ENCODE measurements around the gene XRCC5. TPM values are rescaled to one million over a fixed set of nuclear protein-coding genes. Genes with fewer than 3 reads are reported as not detected.

XRCC5 gene
- total RNA-seq, 4 donors from 2014 or later: 131 to 157 (median 141) TPM

DNA sequence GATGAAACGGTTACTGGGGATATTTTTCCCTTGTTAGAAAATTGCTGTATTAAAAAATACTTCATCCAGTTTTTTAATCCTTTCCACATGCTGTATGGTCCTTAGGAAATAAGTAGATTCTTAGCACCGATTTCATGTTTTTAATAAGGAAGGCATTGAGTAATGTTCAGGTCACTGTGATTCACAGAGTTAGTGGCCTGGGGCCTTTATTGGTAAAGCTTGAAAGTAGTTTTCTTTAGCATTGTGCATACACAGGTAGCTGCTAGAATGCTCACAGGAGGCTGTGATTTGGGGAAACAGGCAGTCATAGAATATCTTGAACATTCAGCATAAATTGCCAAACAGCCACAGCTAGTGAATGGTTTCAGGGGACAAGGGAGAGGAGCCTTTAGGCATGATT, 79.8 kb downstream of the XRCC5 start:
- Histone ChIP-seq H3K9me3 (no peaks in the 10 kb centered on the region), H3K27me3 (no peaks in the 10 kb centered on the region), H3K4me3 (no peak overlapping the region), H3K4me1 (peaks cover 16 to 22% of the 10 kb centered on the region in 2 donors), H3K27ac (no peak overlapping the region), H3K36me3 (peaks cover 0 to 34% of the 10 kb centered on the region in 2 donors)
- intact Hi-C loops (cut with DNase I; ENCODE audit: low total_unique reads): no loop called here
- DNase-seq (no peak), ATAC-seq (peak in 1 of 2 donors; percentile 45)
- no peak for TF ChIP-seq POLR2A (IDR thresholded peaks at IDR 0.05)
- TF ChIP-seq, protein P1, sequence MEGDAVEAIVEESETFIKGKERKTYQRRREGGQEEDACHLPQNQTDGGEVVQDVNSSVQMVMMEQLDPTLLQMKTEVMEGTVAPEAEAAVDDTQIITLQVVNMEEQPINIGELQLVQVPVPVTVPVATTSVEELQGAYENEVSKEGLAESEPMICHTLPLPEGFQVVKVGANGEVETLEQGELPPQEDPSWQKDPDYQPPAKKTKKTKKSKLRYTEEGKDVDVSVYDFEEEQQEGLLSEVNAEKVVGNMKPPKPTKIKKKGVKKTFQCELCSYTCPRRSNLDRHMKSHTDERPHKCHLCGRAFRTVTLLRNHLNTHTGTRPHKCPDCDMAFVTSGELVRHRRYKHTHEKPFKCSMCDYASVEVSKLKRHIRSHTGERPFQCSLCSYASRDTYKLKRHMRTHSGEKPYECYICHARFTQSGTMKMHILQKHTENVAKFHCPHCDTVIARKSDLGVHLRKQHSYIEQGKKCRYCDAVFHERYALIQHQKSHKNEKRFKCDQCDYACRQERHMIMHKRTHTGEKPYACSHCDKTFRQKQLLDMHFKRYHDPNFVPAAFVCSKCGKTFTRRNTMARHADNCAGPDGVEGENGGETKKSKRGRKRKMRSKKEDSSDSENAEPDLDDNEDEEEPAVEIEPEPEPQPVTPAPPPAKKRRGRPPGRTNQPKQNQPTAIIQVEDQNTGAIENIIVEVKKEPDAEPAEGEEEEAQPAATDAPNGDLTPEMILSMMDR (IDR thresholded peaks at IDR 0.05 in 4 of 5, conservative IDR thresholded peaks at IDR 0.05 in 1 of 5): no peak
- in situ Hi-C loops (cut with MboI; ENCODE audit: low sequenced_read_pairs in 4 of 4): no loop called here

DNA sequence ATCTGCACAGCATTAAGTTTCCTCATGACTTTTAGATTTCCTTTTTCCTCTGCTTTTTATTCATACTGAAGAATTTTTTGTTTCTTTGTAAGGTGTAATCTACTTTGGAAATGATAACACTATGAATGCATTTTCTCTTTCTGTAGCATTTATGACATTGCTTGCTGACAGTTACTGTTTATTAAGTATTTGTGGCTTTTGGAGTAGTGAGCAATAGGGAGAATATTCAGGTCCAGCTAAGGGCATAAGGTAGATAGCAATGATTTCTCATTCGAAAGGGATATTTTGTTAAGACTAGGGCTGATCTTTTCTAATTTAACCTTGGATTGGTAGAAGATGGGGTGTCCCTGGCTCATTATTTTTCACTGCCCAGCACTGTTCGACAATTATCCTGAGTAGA, 80.3 kb downstream of the XRCC5 start:
- H3K36me3 ChIP-seq: peaks cover 0 to 35% of the 10 kb centered on the region in 2 donors
- intact Hi-C loops (cut with DNase I; ENCODE audit: low total_unique reads): no loop called here
- DNase-seq: no peak
- H3K27ac ChIP-seq: no peak overlapping the region
- no peak overlapping the region for H3K4me3 ChIP-seq
- in situ Hi-C loops (cut with MboI; ENCODE audit: low sequenced_read_pairs in 4 of 4): no loop called here
- H3K27me3 ChIP-seq: no peaks in the 10 kb centered on the region
- H3K9me3 ChIP-seq: no peaks in the 10 kb centered on the region
- TF ChIP-seq, protein P1 (IDR thresholded peaks at IDR 0.05 in 4 of 5, conservative IDR thresholded peaks at IDR 0.05 in 1 of 5): no peak
- no peak for TF ChIP-seq POLR2A (IDR thresholded peaks at IDR 0.05)
- ATAC-seq: no peak
- H3K4me1 ChIP-seq: peaks cover 16 to 22% of the 10 kb centered on the region in 2 donors

DNA sequence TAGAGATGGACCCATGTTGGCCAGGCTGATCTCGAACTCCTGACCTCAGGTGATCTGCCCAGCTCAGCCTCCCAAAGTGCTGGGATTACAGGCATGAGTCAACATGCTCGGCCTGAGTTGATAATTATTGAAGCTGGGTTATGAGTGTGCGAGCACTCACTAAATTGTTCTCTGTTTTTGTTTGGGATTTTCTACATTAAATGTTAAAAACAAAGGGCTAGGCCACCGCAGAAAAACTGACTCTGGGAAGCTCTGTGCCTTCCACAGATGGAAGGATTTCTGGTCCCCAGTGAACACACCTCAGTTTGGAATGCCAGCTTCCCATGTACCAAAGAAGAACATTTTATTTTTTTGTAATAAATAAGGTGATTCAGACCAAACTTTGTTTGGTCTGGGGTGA, 83.0 kb downstream of the XRCC5 start:
- in situ Hi-C loops (cut with MboI; ENCODE audit: low sequenced_read_pairs in 4 of 4) (no loop called here), intact Hi-C loops (cut with DNase I; ENCODE audit: low total_unique reads) (no loop called here)
- Histone ChIP-seq H3K4me1 (peaks cover 16 to 18% of the 10 kb centered on the region in 2 donors), H3K9me3 (no peaks in the 10 kb centered on the region), H3K27ac (no peak overlapping the region), H3K27me3 (no peaks in the 10 kb centered on the region), H3K4me3 (no peak overlapping the region), H3K36me3 (peaks cover 0 to 62% of the 10 kb centered on the region in 2 donors)
- no peak for ATAC-seq
- no peak for DNase-seq
- TF ChIP-seq, protein P1 (IDR thresholded peaks at IDR 0.05 in 4 of 5, conservative IDR thresholded peaks at IDR 0.05 in 1 of 5): no peak
- TF ChIP-seq POLR2A (IDR thresholded peaks at IDR 0.05): no peak

DNA sequence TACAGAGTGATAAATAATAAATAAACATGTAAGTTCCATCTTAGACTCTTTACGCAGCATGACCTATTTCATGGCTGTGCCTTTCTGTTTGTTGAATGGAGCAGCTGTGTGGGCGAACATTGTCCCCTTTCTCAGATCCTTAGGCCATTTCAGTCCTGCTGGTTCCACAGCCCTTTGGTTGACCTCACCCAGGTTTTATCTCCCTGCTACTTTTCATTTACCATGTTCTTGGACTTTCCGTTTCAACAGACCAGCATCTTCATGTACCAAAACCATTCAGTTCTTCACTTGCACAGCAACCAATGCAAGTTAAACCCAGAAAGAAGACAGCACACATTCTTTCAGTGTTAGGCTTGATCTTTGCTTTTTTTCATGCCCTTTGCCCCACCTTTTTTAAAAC, 83.8 kb downstream of the XRCC5 start:
- H3K27ac ChIP-seq: no peak overlapping the region
- H3K36me3 ChIP-seq: peaks cover 0 to 69% of the 10 kb centered on the region in 2 donors
- in situ Hi-C loops (cut with MboI; ENCODE audit: low sequenced_read_pairs in 4 of 4) (no loop called here), intact Hi-C loops (cut with DNase I; ENCODE audit: low total_unique reads) (no loop called here)
- TF ChIP-seq, protein P1 (IDR thresholded peaks at IDR 0.05 in 4 of 5, conservative IDR thresholded peaks at IDR 0.05 in 1 of 5): no peak
- no peak for TF ChIP-seq POLR2A (IDR thresholded peaks at IDR 0.05)
- ATAC-seq (no peak), DNase-seq (no peak)
- no peaks in the 10 kb centered on the region for H3K9me3 ChIP-seq
- no peak overlapping the region for H3K4me3 ChIP-seq
- H3K27me3 ChIP-seq: no peaks in the 10 kb centered on the region
- peaks cover 11% of the 10 kb centered on the region in 2 donors for H3K4me1 ChIP-seq

DNA sequence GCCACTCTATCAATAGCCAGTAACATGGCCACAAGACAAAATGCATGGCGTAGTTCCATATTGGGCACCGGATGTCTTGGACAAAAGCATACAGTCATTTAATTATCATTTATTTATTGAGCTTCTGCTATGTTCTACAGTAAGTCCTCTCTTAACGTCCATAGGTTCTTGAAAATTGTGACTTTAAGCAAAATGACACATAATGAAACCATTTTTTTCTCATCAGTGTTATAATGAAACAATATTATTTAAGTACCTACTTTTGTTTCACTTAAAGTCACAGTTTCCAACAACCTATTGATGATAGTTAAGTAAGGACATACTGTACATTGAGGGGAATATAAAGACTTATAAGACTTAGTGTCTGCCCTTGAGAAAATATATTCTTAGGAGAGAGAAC, 84.9 kb downstream of the XRCC5 start:
- Histone ChIP-seq H3K9me3 (no peaks in the 10 kb centered on the region), H3K27me3 (no peaks in the 10 kb centered on the region), H3K4me3 (no peak overlapping the region), H3K4me1 (peaks cover under 1% of the 10 kb centered on the region in 2 donors), H3K27ac (no peak overlapping the region), H3K36me3 (peaks cover 0 to 76% of the 10 kb centered on the region in 2 donors)
- DNase-seq (no peak), ATAC-seq (no peak)
- intact Hi-C loops (cut with DNase I; ENCODE audit: low total_unique reads): no loop called here
- in situ Hi-C loops (cut with MboI; ENCODE audit: low sequenced_read_pairs in 4 of 4): no loop called here
- no peak for TF ChIP-seq POLR2A (IDR thresholded peaks at IDR 0.05)
- TF ChIP-seq, protein P1 (IDR thresholded peaks at IDR 0.05 in 4 of 5, conservative IDR thresholded peaks at IDR 0.05 in 1 of 5): no peak
